NCI-H82 (cell line): ENCODE results near the gene MASTL.

ENCODE experiments used
- DNase-seq: peaks from one replicate; lab custom pipeline; 2025; lab: John Stamatoyannopoulos, UW

Gene MASTL

DNA sequence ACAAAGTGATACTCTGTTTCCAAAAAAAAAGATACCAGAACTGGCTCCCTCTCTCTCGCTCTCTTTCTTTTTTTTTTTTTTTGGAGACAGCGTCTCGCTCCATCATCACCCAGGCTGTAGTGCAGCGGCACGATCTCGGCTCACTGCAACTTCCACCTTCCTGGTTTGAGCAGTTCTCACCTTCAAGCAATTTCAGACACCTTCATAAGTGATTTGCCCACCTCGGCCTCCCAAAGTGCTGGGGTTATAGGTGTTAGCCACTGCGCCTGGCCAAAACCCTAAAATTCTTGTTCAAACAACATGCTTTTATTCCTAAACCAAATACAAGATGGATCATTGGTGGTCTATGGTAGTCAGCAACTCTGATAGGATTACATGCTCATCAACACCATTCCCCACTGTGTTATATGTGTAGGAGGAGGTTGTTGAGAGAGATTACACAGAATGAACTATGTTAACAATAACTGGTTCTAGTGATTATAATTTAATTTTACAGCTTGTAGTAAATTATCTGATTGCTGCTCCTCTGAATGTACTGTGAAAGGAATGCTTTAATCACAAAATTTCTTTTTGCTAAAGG lies 69.9 kb downstream of the MASTL start:
- DNase-seq: no peak

- DNase-seq: no peak
Measured at GRCh38 chr10:27225642-27226257, 70.6 kb downstream of the MASTL start.

DNA sequence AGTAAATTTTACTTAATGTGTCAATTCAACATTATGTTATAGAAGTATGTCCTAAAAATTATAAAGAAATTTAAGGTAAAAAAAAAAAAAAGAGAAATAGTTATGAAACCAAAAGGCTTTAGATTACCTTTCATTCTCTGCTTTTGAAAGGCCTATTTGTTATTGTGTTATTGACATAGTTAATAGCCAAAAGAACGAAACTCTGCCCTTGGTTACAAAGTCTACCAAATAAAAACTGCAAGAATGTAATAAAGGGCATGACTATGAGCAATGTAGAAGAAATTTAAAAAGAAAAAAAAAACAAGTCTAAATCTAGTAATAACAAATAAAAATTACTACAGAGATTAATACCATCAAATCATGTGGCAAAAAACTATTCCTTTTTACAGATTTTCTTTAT lies 74.9 kb downstream of the MASTL start:
- DNase-seq: no peak

DNA sequence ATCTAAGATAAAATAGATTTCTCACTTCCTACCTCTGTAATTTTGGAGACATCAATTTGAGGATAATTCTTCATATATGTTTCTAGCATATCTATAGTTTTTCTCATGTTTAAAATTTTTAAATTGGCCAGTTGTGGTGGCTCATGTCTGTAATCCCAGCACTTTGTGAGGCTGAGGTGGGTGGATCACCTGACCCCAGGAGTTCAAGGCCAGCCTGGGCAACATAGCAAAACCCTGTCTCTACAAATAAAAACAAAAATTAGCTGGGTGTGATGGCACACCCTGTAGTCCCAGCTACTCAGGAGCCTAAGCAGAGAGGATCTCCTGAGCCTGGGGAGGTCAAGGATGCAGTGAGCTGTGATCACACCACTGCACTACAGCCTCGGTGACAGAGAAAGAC lies 80.6 kb downstream of the MASTL start:
- DNase-seq: no peak
